HG02610 (cell line): Measurements from ENCODE around the gene NDUFS8.
A peak's percentile ranks its signal among the peaks of the same experiment; 100 is the strongest.
"Not testable (repeated sequence)": the region's sequence is repeated elsewhere in the genome, so short reads cannot be mapped to it uniquely, and the experiment has no call there.

ENCODE experiments used
- ATAC-seq: cut with Tn5 transposase; IDR thresholded peaks from one replicate; pipeline ENCODE4 v1.9.1; 2021; ENCODE audit warnings: mild to moderate bottlenecking, moderate library complexity; ENCODE audit not compliant: unreplicated experiment

The NDUFS8 gene

GRCh38 chr11:68030318-68031143 is at the start of gene NDUFS8:
Gene NDUFS8 (plus strand): TSS chr11:68030681. CDS start chr11:68032152, 1,471 bp downstream.
- ATAC-seq = peak; percentile 91

GRCh38 chr11:67981226-67981625 is 49.3 kb upstream of the NDUFS8 start:
- not testable (repeated sequence) for ATAC-seq

GRCh38 chr11:67982255-67982857 is 48.1 kb upstream of the NDUFS8 start:
- not testable (repeated sequence) for ATAC-seq

- no peak for ATAC-seq
Observed at GRCh38 chr11:67983951-67984350, 46.5 kb upstream of the NDUFS8 start.

GRCh38 chr11:67985302-67985701 is 45.2 kb upstream of the NDUFS8 start:
- not testable (repeated sequence) for ATAC-seq

- not testable (repeated sequence) for ATAC-seq
Observed at GRCh38 chr11:67990546-67991346, 39.7 kb upstream of the NDUFS8 start.

GRCh38 chr11:67991347-67992121 is 38.9 kb upstream of the NDUFS8 start:
- not testable (repeated sequence) for ATAC-seq

GRCh38 chr11:67993821-67994220 is 36.7 kb upstream of the NDUFS8 start:
- not testable (repeated sequence) for ATAC-seq

- not testable (repeated sequence) for ATAC-seq
Observed at GRCh38 chr11:67994387-67994786, 36.1 kb upstream of the NDUFS8 start.

GRCh38 chr11:67995129-67995528 is 35.4 kb upstream of the NDUFS8 start:
- not testable (repeated sequence) for ATAC-seq

GRCh38 chr11:67995579-67995978 is 34.9 kb upstream of the NDUFS8 start:
- ATAC-seq = not testable (repeated sequence)

- no peak for ATAC-seq
Observed at GRCh38 chr11:67996051-67996450, 34.4 kb upstream of the NDUFS8 start.

GRCh38 chr11:67996622-67997474 is 33.6 kb upstream of the NDUFS8 start:
- no peak for ATAC-seq

GRCh38 chr11:67997475-67997921 is 33.0 kb upstream of the NDUFS8 start:
- no peak for ATAC-seq

- ATAC-seq = no peak
Observed at GRCh38 chr11:67998150-67999045, 32.1 kb upstream of the NDUFS8 start.

GRCh38 chr11:67999201-67999629 is 31.3 kb upstream of the NDUFS8 start:
- ATAC-seq = no peak

GRCh38 chr11:67999704-68000103 is 30.8 kb upstream of the NDUFS8 start:
- no peak for ATAC-seq

- peak; percentile 23 for ATAC-seq
Observed at GRCh38 chr11:68002575-68002937, 27.9 kb upstream of the NDUFS8 start.
